ENCODE results near the gene RABL3.

DNA sequence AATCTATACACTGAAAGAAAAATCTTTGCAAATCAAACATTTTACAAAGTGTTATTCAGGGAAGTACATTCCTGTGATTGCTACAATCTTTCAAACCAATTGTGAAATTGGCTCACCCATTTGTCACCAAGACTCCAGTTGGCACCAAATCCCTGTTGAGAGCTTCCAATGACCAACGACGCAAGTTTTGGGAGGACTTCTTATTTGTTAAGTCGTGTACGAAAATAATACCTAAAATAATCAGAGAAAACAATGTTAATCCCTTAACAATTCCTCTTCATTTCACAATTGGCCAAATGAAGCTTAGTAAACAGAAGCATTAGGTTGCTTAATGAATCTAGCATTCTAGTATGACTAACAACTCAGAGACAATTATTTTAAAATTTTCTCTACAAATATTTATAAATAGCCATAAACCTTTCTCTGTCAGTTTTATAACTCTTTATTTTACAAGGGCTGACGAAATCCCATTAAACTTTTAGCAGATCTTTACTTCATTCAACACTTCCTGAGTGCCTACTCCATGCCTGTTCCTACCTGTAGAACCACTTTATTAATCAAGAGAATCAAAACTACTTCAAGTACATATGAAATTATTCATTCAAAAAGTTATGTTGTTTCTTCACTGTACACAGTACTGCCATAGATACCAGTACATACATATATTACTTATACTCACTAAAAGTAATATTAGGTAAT, 36.3 kb downstream of the RABL3 start:
- TF ChIP-seq, protein P1, sequence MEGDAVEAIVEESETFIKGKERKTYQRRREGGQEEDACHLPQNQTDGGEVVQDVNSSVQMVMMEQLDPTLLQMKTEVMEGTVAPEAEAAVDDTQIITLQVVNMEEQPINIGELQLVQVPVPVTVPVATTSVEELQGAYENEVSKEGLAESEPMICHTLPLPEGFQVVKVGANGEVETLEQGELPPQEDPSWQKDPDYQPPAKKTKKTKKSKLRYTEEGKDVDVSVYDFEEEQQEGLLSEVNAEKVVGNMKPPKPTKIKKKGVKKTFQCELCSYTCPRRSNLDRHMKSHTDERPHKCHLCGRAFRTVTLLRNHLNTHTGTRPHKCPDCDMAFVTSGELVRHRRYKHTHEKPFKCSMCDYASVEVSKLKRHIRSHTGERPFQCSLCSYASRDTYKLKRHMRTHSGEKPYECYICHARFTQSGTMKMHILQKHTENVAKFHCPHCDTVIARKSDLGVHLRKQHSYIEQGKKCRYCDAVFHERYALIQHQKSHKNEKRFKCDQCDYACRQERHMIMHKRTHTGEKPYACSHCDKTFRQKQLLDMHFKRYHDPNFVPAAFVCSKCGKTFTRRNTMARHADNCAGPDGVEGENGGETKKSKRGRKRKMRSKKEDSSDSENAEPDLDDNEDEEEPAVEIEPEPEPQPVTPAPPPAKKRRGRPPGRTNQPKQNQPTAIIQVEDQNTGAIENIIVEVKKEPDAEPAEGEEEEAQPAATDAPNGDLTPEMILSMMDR (conservative IDR thresholded peaks at IDR 0.05; ENCODE audit: low read depth, low read length) = no peak
- TF ChIP-seq EZH2 (IDR thresholded peaks at IDR 0.05; ENCODE audit: borderline replicate concordance, low read depth, low read length, poor library complexity, severe bottlenecking) = no peak
